Omental fat pad (tissue), 4 donors: ENCODE results near the gene OPN1SW. TPM values are rescaled to one million over a fixed set of nuclear protein-coding genes. Genes with fewer than 3 reads are reported as not detected.

Source experiments
- ATAC-seq: fragments of 150-250 bp; one replicate; pipeline ENCODE4 v1.9.1; 2016; ENCODE audit warnings: mild to moderate bottlenecking, moderate library complexity; ENCODE audit not compliant: low FRiP score
- DNase-seq: peaks from one replicate; pipeline ENCODE4 v3.0.0-alpha.2; 2019; ENCODE audit warnings: low spot score
- CTCF ChIP-seq, 3 donors: fragments of 450-650 bp; IDR thresholded peaks; one replicate each; pipeline ENCODE4 v1.5.1; 2016 to 2017; ENCODE audit warnings: antibody characterized with exemption in 3 of 3, mild to moderate bottlenecking in 3 of 3, moderate library complexity in 2 of 3
- total RNA-seq, 4 donors: library from RNA; depleted of rRNA; stranded (reverse); fragments of >200 nt; gene quantifications; one replicate each; pipeline ENCODE4 v1.1.0, GENCODE V29; 2016

Gene OPN1SW
- total RNA-seq, 4 donors from 2014 or later = not detected

GRCh38 chr7:128740996-128741395, 34.6 kb downstream of the OPN1SW start:
- DNase-seq (no peak), ATAC-seq (no peak)
- no peak for TF ChIP-seq CTCF (IDR thresholded peaks at IDR 0.05)

GRCh38 chr7:128739990-128740682, 35.5 kb downstream of the OPN1SW start:
- no peak for TF ChIP-seq CTCF (IDR thresholded peaks at IDR 0.05)
- no peak for DNase-seq
- no peak for ATAC-seq

- ATAC-seq (peak; percentile 96), DNase-seq (peak; percentile 81)
- TF ChIP-seq CTCF (IDR thresholded peaks at IDR 0.05) = no peak
Observed at GRCh38 chr7:128739048-128739962, 36.3 kb downstream of the OPN1SW start, which contains the start of gene CALU. TSS of gene CALU (plus strand) at chr7:128739359. CDS start at chr7:128748584, 9,225 bp downstream.

GRCh38 chr7:128738570-128739047, 37.0 kb downstream of the OPN1SW start:
- ATAC-seq (peak; percentile 38), DNase-seq (no peak)
- TF ChIP-seq CTCF (IDR thresholded peaks at IDR 0.05) = no peak

GRCh38 chr7:128737867-128738385, 37.7 kb downstream of the OPN1SW start:
- no peak for DNase-seq
- ATAC-seq = no peak
- no peak for TF ChIP-seq CTCF (IDR thresholded peaks at IDR 0.05)

- ATAC-seq = no peak
Observed at GRCh38 chr7:128737441-128737840, 38.2 kb downstream of the OPN1SW start.

More at GRCh38 chr7:128737441-128737840, 38.2 kb downstream of the OPN1SW start:
- no peak for TF ChIP-seq CTCF (IDR thresholded peaks at IDR 0.05)
- DNase-seq = no peak
